GM21717 (cell line): ENCODE results near the gene LEPROT.
"Not testable (repeated sequence)": the region's sequence is repeated elsewhere in the genome, so short reads cannot be mapped to it uniquely, and the experiment has no call there.

ENCODE experiments used
- ATAC-seq: cut with Tn5 transposase; IDR thresholded peaks from one replicate; pipeline ENCODE4 v1.9.1; 2021; ENCODE audit warnings: mild to moderate bottlenecking, moderate library complexity; ENCODE audit not compliant: unreplicated experiment

The LEPROT gene, protein sequence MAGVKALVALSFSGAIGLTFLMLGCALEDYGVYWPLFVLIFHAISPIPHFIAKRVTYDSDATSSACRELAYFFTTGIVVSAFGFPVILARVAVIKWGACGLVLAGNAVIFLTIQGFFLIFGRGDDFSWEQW

DNA sequence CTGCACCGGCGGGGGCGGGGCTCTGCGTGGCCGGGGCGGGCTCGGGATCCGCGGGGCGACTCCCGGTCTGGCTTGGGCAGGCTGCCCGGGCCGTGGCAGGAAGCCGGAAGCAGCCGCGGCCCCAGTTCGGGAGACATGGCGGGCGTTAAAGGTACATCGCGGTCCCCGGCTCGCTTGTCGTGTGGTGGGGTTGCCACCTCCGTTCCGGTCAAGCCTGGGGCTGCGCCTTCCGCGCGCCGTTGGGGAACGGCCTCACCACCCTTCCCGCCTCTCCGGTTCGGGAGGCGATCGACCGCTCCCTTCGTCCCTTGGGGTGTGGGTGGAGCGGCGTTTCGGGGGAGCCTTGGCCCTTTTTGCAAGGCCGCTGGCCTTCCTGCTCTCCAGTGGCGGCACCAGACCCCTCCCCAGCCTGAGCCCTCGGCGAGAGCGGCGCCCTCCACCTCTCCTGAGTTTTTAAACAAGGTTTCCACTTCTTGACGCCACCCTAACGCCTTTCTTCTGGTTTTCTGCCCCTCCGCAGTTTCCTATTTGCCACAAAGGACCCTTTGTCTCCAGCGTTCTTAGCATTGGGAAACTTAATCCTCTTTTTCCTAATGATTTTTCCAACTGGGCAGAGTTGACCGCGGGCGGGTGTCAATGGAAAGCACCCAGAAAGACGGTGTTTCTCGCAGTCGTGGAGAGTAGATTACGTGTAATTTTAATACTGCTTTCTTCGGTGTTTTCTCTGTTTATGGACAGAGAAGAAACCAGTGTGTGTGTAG, at the start of gene LEPROT, which contains the start of gene LEPR:
Gene LEPROT (plus strand): TSS at position 79 of the 761 bp plus-strand sequence. CDS start 57 bp downstream, at position 136.
Gene LEPR (plus strand): TSS at position 79 of the 761 bp plus-strand sequence. CDS start 144,898 bp downstream, outside the sequence.
- ATAC-seq: peak; percentile 57

DNA sequence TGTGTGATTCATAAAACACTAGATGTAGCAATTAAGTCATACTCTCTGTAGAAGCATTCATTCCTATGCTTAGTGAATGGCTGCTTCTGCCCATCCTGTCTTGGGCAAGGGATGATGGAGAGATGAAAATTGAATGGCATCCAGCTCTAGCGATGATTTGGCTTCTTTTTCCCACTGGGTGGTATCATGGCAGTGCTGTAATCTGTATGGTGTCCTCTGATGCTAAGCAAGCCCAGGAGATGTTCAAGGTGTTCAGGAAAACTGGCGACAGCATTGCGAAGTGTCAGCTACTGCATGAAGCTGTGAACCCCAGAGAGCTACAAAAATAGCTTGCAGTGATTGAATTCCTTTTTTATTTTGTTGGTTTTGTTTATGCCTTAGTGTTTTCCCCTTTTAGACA, 48.9 kb upstream of the LEPROT start:
- ATAC-seq: no peak

GRCh38 chr1:65372557-65372956, 47.9 kb upstream of the LEPROT start:
- no peak for ATAC-seq

DNA sequence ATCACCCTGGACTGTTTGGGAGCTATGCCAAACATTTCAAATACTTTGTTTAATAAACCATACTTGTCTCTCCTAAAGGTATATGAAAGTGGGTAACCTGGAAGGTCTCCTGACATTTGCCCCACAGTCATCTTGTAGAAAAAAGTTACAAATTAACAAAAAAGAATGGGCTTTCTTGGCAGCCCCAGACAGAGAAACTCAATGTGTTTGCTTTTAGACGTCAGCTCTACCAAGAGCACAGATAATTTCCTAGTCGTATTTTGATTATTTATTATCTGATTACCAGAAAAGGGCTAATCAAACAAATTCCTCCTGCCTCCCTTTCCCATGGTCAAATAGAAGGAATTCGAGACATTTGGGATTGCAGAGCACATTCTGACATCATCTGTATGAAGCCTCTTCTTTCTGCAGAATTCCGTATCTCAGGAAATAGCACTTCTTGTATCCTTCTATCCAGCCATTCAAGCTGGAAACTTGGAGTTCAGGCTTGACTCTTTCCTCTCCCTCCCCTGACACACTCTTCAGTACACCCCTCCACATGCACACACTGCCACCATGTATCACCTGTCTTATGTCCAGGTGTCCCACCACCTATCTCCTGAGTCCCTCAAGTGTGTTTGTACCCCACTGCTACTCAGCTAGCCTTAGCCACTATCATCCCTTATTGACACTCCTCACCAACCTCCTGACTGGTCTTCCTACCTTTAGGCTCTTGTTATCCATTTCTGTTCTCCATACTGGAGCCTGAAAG, 42.8 kb upstream of the LEPROT start:
- no peak for ATAC-seq

DNA sequence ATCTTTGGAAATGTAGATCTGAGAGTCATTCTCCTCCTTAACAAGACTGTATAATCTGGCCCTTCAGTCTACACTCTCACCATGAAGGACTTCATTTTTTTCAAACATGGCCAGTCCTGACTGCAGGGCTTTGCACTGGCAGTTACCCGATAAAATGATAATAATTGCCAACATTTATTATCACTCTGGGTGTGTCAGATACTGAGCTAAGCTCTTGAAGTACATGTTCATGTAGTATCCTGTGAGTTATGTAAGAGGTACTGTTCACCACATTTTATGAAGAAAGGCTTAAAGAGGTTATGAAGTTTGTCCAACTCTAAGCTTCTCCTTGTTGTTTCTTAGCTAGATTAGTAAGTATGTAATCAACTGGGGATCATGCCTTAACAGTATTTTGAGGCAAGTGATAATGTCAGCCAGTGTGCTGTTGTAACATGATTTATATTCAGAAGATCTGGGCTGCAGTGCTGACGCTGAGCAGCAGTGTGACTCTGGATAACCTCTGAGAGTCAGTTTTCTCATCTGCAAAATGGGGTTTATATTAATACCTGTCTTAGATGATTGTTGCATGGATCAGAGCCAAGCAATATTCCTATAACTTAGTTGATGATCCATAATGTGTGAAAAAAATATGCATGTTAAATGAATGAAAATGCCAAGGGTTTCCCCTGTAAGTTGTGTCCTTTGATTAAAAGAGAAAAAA, 42.1 kb upstream of the LEPROT start:
- ATAC-seq: no peak

GRCh38 chr1:65384426-65384825, 36.0 kb upstream of the LEPROT start:
- ATAC-seq: not testable (repeated sequence)

GRCh38 chr1:65386439-65386838, 34.0 kb upstream of the LEPROT start:
- ATAC-seq: no peak

DNA sequence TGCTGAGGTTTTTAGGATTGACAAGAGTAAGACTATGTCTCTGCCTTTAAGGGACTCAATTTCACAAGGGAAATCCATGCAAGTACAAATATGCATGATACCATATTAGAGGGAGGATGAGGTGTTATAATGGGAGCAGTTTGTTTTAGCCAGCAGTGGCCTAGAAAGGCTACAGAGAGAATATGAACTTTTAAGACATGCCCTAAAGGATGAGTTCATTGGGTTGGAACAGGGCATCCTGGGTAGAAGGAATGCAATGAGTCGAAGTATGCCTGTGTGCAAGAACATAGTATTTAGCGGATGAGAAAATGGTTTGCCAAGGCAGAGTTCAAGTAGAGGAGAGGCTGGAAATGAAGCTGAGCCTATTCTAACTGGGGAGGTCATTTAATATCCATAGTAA, 32.6 kb upstream of the LEPROT start:
- ATAC-seq: no peak

GRCh38 chr1:65388908-65389695, 31.4 kb upstream of the LEPROT start:
- no peak for ATAC-seq

DNA sequence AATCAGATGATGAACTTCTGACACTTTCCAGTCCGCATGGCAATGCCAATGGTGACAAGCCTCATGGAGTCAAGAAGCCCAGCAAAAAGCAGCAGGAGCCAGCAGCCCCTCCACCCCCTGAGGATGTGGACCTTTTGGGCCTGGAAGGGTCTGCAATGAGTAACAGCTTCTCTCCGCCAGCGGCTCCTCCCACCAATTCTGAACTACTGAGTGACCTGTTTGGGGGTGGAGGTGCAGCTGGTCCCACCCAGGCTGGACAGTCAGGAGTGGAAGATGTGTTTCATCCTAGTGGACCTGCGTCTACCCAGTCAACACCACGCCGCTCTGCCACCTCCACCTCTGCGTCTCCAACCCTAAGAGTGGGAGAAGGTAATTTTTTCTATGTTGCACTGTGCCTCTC, 28.0 kb upstream of the LEPROT start:
- no peak for ATAC-seq

GRCh38 chr1:65393347-65393746, 27.1 kb upstream of the LEPROT start:
- peak; percentile 96 for ATAC-seq

- ATAC-seq: no peak
Observed at GRCh38 chr1:65393928-65394327, 26.5 kb upstream of the LEPROT start.

DNA sequence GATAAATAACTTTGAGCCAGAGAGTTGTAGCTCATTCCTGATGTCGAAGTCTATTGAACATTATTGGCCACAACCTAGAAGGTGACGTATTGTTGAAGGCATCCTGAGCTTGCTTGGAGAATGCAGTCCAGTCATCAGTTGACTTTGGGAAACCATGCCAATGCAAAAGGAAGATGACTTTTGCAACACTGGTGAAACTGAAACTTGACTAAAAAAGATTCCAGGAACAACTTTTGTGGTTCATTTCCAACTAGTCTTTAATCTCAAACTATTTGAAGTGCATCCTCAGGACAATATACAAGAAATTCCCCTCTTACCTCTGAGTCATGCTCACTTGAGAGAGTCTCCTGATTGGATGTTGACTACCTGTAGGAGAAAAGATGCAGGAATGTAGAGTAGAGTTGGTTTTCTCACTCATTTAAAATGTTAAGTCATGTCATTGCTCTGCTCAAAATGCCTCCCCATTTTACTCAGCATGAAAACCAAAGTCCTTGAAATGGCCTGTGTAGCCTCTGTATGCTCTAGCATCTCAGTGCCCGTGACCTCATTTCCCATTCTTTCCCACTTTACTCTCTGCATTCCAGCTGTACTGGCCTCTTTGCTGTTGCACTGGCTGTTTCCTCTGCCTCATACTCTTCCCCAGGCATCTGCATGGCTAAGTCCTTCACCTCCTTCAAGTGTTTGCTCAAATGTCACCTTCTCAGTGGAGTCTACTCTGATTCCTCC, 24.4 kb upstream of the LEPROT start:
- ATAC-seq: no peak

- no peak for ATAC-seq
Observed at GRCh38 chr1:65398083-65398482, 22.4 kb upstream of the LEPROT start.

DNA sequence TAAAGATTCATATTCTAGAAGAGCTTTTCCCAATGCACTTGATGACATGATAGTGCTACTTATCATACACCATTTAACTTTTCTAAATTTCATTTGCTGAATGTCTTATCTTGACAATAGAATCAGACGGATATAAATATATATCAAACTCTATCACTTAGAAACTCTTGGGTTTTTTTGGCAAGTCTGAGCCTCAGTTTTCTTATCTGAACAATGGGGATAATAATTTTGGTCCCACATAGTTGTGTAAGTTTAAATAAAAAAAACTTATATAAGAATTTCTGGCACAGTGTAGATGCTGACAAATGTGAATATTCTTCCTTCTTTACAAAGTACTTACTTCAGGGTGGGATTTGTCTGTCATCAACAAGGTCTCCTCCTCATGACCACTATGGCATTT, 21.5 kb upstream of the LEPROT start:
- no peak for ATAC-seq

DNA sequence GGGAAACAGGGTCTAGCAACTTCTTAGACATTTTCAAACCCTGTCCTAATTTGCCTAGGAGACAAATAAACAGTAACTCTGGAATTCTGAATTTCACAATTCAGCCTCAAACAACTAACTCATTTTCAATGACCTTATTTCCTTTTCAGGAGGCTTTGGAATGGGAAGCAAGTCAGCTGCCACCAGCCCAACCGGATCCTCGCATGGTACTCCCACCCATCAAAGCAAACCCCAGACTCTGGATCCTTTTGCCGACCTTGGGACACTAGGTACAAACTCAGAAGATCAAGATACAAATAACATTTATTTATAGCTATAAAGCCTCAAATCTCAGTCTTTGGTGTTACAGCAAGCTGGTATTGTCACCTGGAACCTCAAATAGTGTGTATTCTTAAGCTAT, 18.9 kb upstream of the LEPROT start:
- ATAC-seq: no peak

- ATAC-seq: no peak
Observed at GRCh38 chr1:65404941-65405340, 15.5 kb upstream of the LEPROT start.

DNA sequence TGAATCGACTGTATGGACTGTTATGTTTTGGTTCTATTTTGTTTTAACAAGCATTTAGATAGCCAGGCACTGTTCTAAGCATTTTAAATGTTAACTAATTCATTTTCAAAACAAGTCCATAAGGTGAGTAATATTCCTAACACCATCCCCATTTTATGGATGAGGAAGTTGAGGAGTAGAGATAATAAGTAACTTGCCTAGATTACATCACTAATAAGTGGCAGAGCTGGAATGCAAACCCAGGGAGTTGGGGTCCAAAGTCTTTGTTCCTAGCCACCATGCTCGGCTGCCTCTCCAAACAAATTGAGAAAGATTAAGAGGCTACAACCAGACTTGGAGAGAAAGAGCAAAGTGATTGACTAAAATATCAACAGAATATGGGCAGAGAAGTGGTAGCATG, 12.6 kb upstream of the LEPROT start:
- no peak for ATAC-seq

- ATAC-seq: no peak
Observed at GRCh38 chr1:65409314-65409713, 11.2 kb upstream of the LEPROT start.

DNA sequence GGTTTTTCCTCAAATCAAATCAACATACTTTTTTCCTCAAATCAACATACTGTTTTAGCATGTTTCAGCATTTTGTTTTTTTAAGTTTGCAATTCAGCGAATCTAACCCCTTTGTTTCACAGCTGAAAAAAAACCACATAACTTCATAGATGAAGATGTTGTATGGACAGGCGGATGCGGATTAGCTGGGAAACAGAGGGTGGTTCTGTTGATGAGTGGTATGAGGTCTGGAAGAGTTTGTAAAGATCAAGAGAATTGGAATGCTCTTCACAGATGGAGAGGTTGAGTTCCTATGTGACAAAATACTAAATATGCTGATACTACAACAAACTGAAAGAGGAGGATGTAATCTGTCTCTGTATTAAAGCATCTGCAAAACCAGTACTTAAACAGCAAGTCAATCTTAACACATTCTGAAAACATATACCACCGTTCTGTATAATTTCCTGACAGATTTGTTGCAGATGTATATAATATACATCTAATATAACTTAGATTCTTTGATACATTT, 10.6 kb upstream of the LEPROT start:
- no peak for ATAC-seq
